GM10847 (cell line): ENCODE results near the gene MACROD1.

Experiments used
- POLR2A ChIP-seq: IDR thresholded peaks from 2 replicates; pipeline ENCODE4 v1.6.1; 2011; ENCODE audit not compliant: insufficient read length; ENCODE audit errors: extremely low read depth

Gene MACROD1

GRCh38 chr11:64201543-64201942, 35.6 kb upstream of the MACROD1 start:
- no peak for TF ChIP-seq POLR2A

GRCh38 chr11:64198511-64198910, 32.6 kb upstream of the MACROD1 start:
- TF ChIP-seq POLR2A: no peak

- TF ChIP-seq POLR2A: no peak
These were observed 30.7 kb upstream of the MACROD1 start for GRCh38 chr11:64196626-64197025.

- no peak for TF ChIP-seq POLR2A
These were observed 26.5 kb upstream of the MACROD1 start for GRCh38 chr11:64192434-64192833.

- no peak for TF ChIP-seq POLR2A
These were observed 20.7 kb upstream of the MACROD1 start for GRCh38 chr11:64186492-64187165.

GRCh38 chr11:64185693-64186491, 20.0 kb upstream of the MACROD1 start, which contains the start of gene STIP1:
TSS of gene STIP1 (plus strand) at chr11:64186171. CDS start at chr11:64186262, 91 bp downstream.
- peak; percentile 77 for TF ChIP-seq POLR2A

GRCh38 chr11:64185175-64185692, 19.3 kb upstream of the MACROD1 start:
- TF ChIP-seq POLR2A: peak; percentile 95

- no peak for TF ChIP-seq POLR2A
These were observed 18.0 kb upstream of the MACROD1 start for GRCh38 chr11:64183890-64184289.

GRCh38 chr11:64181506-64182411, 15.8 kb upstream of the MACROD1 start:
- peak; percentile 23 for TF ChIP-seq POLR2A

- TF ChIP-seq POLR2A: no peak
These were observed 15.0 kb upstream of the MACROD1 start for GRCh38 chr11:64180891-64181290.

GRCh38 chr11:64178951-64179639, 13.2 kb upstream of the MACROD1 start:
- TF ChIP-seq POLR2A: no peak

GRCh38 chr11:64178203-64178602, 12.3 kb upstream of the MACROD1 start:
- TF ChIP-seq POLR2A: no peak

- no peak for TF ChIP-seq POLR2A
These were observed 10.8 kb upstream of the MACROD1 start for GRCh38 chr11:64176751-64177150.

GRCh38 chr11:64173616-64174355, 7.9 kb upstream of the MACROD1 start:
- TF ChIP-seq POLR2A: no peak
